ENCODE measurements around the gene GRWD1.

DNA sequence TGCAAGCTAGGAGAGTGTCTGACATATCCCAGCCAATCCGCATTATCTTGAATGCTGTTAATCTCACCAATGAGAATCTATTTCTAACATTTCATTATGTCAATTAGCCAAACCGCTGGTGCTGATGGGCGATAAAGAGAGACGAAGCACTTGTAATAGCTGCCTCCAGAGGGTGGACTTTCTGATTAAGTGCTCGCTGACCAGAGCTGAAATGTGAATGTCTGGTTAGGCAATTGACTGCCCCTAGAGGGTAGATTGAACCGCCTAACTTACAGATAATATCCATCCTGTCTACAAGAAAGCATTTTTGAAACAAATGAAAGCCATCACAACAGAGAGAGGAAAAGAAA is 552 bp upstream of the GRWD1 start:
- TF ChIP-seq CTCF (IDR thresholded peaks at IDR 0.05) = peak; percentile 6 to 62 (median 49)
- no peak for TF ChIP-seq POLR2A (IDR thresholded peaks at IDR 0.05)
